Measurements from ENCODE around the gene DBN1. TPM values are rescaled to one million over a fixed set of nuclear protein-coding genes. Genes with fewer than 3 reads are reported as not detected.

Gene DBN1
- total and polyA plus RNA-seq, 9 of the 15 experiments (the other 6 are each of a cell fraction or from before 2014, with no cell fraction given), result 0.25 to 87.2 (median 27.9) TPM

GRCh38 chr5:177454397-177455035, 18.9 kb downstream of the DBN1 start (continued):
- TF ChIP-seq TCF3 (CRISPR knock-in tag; IDR thresholded peaks at IDR 0.05) (peak; percentile 25; the same call in 1 of the 2 replicates), ZNF197 (CRISPR knock-in tag; IDR thresholded peaks at IDR 0.05; ENCODE audit: low read depth) (no peak), ZNF253 (CRISPR knock-in tag; conservative IDR thresholded peaks at IDR 0.05) (no peak), NFIX (CRISPR knock-in tag; IDR thresholded peaks at IDR 0.05; ENCODE audit: low read depth) (no peak), BMI1 (IDR thresholded peaks at IDR 0.05; ENCODE audit: low read length) (no peak), ZFX (CRISPR knock-in tag; IDR thresholded peaks at IDR 0.05) (no peak), TSHZ1 (CRISPR knock-in tag; IDR thresholded peaks at IDR 0.05) (no peak), ZNF133 (CRISPR knock-in tag; IDR thresholded peaks at IDR 0.05) (no peak), FOXK2 (conservative IDR thresholded peaks at IDR 0.05 in 1 of 2, IDR thresholded peaks at IDR 0.05 in 1 of 2; ENCODE audit: low read depth in 2 of 2) (no peak), ZNF707 (CRISPR knock-in tag; conservative IDR thresholded peaks at IDR 0.05) (no peak), BRD4 (IDR thresholded peaks at IDR 0.05) (no peak), STAG1 (CRISPR knock-in tag; IDR thresholded peaks at IDR 0.05; ENCODE audit: borderline replicate concordance) (peak; percentile 60; the same call in 1 of the 2 replicates), HDAC6 (IDR thresholded peaks at IDR 0.05; ENCODE audit: low read depth, low read length) (no peak), NCOA1 (IDR thresholded peaks at IDR 0.05; ENCODE audit: low read depth) (no peak), ZNF384 (IDR thresholded peaks at IDR 0.05; ENCODE audit: low read depth, low read length) (0 out of 2 replicates have a peak, but pooled peaks have one; percentile 22), HDAC1 (IDR thresholded peaks at IDR 0.05) (no peak), SLC30A9 (CRISPR knock-in tag; IDR thresholded peaks at IDR 0.05) (no peak), ADNP (tag; IDR thresholded peaks at IDR 0.05) (no peak), ZNF41 (CRISPR knock-in tag; conservative IDR thresholded peaks at IDR 0.05) (no peak), NUFIP1 (IDR thresholded peaks at IDR 0.05; ENCODE audit: partially characterized antibody) (no peak)
- TF ChIP-seq, protein P1, sequence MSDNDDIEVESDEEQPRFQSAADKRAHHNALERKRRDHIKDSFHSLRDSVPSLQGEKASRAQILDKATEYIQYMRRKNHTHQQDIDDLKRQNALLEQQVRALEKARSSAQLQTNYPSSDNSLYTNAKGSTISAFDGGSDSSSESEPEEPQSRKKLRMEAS (CRISPR knock-in tag; IDR thresholded peaks at IDR 0.05), result no peak
- TF ChIP-seq, protein P2, sequence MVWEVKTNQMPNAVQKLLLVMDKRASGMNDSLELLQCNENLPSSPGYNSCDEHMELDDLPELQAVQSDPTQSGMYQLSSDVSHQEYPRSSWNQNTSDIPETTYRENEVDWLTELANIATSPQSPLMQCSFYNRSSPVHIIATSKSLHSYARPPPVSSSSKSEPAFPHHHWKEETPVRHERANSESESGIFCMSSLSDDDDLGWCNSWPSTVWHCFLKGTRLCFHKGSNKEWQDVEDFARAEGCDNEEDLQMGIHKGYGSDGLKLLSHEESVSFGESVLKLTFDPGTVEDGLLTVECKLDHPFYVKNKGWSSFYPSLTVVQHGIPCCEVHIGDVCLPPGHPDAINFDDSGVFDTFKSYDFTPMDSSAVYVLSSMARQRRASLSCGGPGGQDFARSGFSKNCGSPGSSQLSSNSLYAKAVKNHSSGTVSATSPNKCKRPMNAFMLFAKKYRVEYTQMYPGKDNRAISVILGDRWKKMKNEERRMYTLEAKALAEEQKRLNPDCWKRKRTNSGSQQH (CRISPR knock-in tag; IDR thresholded peaks at IDR 0.05), result no peak
- TF ChIP-seq, protein P3, sequence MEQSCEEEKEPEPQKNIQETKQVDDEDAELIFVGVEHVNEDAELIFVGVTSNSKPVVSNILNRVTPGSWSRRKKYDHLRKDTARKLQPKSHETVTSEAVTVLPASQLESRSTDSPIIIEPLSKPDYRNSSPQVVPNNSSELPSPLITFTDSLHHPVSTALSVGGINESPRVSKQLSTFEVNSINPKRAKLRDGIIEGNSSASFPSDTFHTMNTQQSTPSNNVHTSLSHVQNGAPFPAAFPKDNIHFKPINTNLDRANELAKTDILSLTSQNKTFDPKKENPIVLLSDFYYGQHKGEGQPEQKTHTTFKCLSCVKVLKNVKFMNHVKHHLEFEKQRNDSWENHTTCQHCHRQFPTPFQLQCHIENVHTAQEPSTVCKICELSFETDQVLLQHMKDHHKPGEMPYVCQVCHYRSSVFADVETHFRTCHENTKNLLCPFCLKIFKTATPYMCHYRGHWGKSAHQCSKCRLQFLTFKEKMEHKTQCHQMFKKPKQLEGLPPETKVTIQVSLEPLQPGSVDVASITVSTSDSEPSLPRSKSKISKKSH (CRISPR knock-in tag; IDR thresholded peaks at IDR 0.05), result no peak

All from K562 (cell line).